GM12878 (cell line): ENCODE data around the gene OR1S2. TPM values are rescaled to one million over a fixed set of nuclear protein-coding genes. Genes with fewer than 3 reads are reported as not detected.

Experiments used
- KAT2A ChIP-seq: conservative IDR thresholded peaks from 2 replicates; pipeline ENCODE4 v1.6.1; 2011; ENCODE audit warnings: low read depth, low read length; ENCODE audit not compliant: control insufficient read depth
- NFYA ChIP-seq: IDR thresholded peaks from 2 replicates; pipeline ENCODE4 v1.6.1; 2011; ENCODE audit warnings: low read depth, mild to moderate bottlenecking, low read length, improper control_type of control experiment, borderline replicate concordance
- NFYB ChIP-seq: IDR thresholded peaks from 2 replicates; pipeline ENCODE4 v1.6.1; 2011; ENCODE audit warnings: low read depth, mild to moderate bottlenecking, low read length, improper control_type of control experiment, moderate library complexity; ENCODE audit not compliant: insufficient read depth
- POLR2AphosphoS5 ChIP-seq: IDR thresholded peaks from 2 replicates; pipeline ENCODE4 v1.6.1; 2011; ENCODE audit warnings: mild to moderate bottlenecking, low read length, inconsistent platforms
- RCOR1 ChIP-seq: conservative IDR thresholded peaks from 2 replicates; pipeline ENCODE4 v1.6.1; 2012; ENCODE audit warnings: low read depth, low read length, improper control_type of control experiment
- SMAD1 ChIP-seq: fragments of 450-650 bp; IDR thresholded peaks from 2 replicates; pipeline ENCODE4 v1.6.1; 2018; ENCODE audit warnings: mild to moderate bottlenecking, low read depth; ENCODE audit not compliant: partially characterized antibody
- SMARCA5 ChIP-seq: fragments of 450-650 bp; IDR thresholded peaks from 2 replicates; pipeline ENCODE4 v1.6.1; 2017; ENCODE audit warnings: mild to moderate bottlenecking
- TAF1 ChIP-seq: IDR thresholded peaks from 2 replicates; pipeline ENCODE4 v1.6.1; 2011; ENCODE audit warnings: mild to moderate bottlenecking, low read depth, low read length, borderline replicate concordance
- polyA plus RNA-seq, 11 experiments: library from polyadenylated mRNA; depleted of rRNA in 4 of 11; unstranded in 6 of 11; stranded (reverse) in 5 of 11; fragments of >200 nt; fragmentation: Nextera tagmentation in 4 of 11; fragmentation: Illumina TruSeq in 1 of 11; extraction: Ambion mirVana in 4 of 11; extraction: Trizol in 1 of 11; gene quantifications; 1 replicate in 1 of 11; 2 replicates in 10 of 11; pipeline versions ENCODE4 v1.2.1 to v1.2.3, GENCODE V29; 2011 to 2016; ENCODE audit warnings: inconsistent platforms in 2 of 11, missing spikeins in 2 of 11, low read depth in 1 of 11
- total RNA-seq, 4 experiments: library from RNA; depleted of rRNA in 3 of 4; stranded (reverse); fragments of >200 nt in 3 of 4; fragmentation: Illumina TruSeq in 1 of 4; extraction: Trizol in 1 of 4; gene quantifications; 2 replicates each; pipeline versions ENCODE4 v1.2.1 to v1.2.3, GENCODE V29; 2013 to 2021
- TF ChIP-seq, protein P1 (sequence below): fragments of 450-650 bp; IDR thresholded peaks from 2 replicates; pipeline ENCODE4 v1.6.1; 2017; ENCODE audit warnings: antibody characterized with exemption, mild to moderate bottlenecking, moderate library complexity
- TF ChIP-seq, protein P2 (sequence below): fragments of 450-650 bp; IDR thresholded peaks from 2 replicates; pipeline ENCODE4 v1.6.1; 2014; ENCODE audit warnings: mild to moderate bottlenecking

Gene OR1S2
- total and polyA plus RNA-seq, 10 of the 15 experiments (the other 5 are each of a cell fraction or from before 2014, with no cell fraction given): not detected

DNA sequence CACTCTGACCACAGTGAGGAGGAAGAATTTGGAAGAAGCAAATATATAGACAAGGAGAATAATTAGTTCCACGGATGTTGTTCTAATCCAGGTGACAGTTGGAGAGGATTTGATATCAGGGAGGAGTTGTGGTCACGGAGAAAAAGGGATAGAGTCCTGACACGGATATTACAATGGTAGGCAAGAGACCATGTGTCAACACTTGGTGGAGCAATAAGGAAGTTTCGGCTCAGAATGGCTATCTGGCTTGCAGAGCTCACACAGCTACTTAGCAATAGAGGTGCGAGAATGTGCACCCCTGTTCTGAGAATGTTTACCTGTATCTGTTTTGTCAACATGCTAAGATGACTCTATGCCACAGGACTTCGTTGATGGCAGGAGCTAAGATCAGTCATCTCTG is 25.5 kb downstream of the OR1S2 start (continued):
- TF ChIP-seq KAT2A: no peak
- no peak for TF ChIP-seq TAF1
- TF ChIP-seq, protein P1, sequence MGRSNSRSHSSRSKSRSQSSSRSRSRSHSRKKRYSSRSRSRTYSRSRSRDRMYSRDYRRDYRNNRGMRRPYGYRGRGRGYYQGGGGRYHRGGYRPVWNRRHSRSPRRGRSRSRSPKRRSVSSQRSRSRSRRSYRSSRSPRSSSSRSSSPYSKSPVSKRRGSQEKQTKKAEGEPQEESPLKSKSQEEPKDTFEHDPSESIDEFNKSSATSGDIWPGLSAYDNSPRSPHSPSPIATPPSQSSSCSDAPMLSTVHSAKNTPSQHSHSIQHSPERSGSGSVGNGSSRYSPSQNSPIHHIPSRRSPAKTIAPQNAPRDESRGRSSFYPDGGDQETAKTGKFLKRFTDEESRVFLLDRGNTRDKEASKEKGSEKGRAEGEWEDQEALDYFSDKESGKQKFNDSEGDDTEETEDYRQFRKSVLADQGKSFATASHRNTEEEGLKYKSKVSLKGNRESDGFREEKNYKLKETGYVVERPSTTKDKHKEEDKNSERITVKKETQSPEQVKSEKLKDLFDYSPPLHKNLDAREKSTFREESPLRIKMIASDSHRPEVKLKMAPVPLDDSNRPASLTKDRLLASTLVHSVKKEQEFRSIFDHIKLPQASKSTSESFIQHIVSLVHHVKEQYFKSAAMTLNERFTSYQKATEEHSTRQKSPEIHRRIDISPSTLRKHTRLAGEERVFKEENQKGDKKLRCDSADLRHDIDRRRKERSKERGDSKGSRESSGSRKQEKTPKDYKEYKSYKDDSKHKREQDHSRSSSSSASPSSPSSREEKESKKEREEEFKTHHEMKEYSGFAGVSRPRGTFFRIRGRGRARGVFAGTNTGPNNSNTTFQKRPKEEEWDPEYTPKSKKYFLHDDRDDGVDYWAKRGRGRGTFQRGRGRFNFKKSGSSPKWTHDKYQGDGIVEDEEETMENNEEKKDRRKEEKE: no peak
- no peak for TF ChIP-seq SMAD1
- TF ChIP-seq NFYB: no peak
- no peak for TF ChIP-seq POLR2AphosphoS5
- TF ChIP-seq, protein P2, sequence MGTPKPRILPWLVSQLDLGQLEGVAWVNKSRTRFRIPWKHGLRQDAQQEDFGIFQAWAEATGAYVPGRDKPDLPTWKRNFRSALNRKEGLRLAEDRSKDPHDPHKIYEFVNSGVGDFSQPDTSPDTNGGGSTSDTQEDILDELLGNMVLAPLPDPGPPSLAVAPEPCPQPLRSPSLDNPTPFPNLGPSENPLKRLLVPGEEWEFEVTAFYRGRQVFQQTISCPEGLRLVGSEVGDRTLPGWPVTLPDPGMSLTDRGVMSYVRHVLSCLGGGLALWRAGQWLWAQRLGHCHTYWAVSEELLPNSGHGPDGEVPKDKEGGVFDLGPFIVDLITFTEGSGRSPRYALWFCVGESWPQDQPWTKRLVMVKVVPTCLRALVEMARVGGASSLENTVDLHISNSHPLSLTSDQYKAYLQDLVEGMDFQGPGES: no peak
- no peak for TF ChIP-seq NFYA
- no peak for TF ChIP-seq RCOR1
- no peak for TF ChIP-seq SMARCA5
